OCI-M2 (cell line): ENCODE measurements around the gene CTRL.

ENCODE experiments used
- DNase-seq: peaks from one replicate; lab custom pipeline; 2025; ENCODE audit not compliant: unreplicated experiment; lab: John Stamatoyannopoulos, UW

The CTRL gene

GRCh38 chr16:67963292-67963661, 31.6 kb upstream of the CTRL start:
- no peak for DNase-seq

- no peak for DNase-seq
These were observed 30.5 kb upstream of the CTRL start for GRCh38 chr16:67962135-67962534.

- no peak for DNase-seq
These were observed 29.9 kb upstream of the CTRL start for GRCh38 chr16:67961551-67961957.

DNA sequence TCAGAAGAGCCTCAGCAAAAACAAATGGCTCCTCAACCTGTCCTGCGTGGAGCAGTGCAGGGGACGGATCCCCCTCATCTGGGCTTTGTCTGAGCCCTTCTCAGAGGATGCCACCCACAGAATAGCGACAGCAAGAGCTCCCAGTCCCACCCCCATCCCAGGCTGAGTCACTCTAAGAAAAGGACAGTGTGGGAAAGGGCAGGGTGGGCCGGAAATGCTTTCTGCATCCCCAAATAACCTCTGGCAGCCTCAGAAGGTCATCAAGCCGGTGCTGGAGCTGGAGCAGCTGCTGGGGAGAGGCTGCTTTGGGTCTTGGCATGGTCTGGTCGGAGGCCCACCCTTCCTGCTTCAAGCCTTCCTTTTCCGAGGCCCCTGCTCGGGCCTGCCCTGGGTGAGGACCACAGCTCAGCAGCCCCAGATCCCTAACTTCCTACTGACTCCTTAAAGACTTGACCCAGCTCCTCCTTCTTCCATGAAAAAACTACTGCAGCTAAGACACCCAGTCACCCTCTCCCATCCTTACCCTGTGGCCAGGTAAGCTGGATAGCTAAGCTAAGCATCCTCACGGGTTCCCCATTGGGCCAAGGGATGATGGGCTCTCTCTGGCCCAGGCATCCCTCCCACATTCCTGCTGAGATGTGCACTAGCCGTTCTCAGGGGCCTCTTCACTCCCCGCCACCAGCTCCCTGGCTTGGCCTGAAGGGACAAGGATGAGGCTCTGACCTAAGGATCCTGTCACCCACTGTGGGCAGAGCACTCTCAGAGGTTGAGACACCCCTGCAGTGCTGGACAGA, 28.1 kb upstream of the CTRL start:
- no peak for DNase-seq

GRCh38 chr16:67957622-67958021, 26.0 kb upstream of the CTRL start:
- DNase-seq = no peak

DNA sequence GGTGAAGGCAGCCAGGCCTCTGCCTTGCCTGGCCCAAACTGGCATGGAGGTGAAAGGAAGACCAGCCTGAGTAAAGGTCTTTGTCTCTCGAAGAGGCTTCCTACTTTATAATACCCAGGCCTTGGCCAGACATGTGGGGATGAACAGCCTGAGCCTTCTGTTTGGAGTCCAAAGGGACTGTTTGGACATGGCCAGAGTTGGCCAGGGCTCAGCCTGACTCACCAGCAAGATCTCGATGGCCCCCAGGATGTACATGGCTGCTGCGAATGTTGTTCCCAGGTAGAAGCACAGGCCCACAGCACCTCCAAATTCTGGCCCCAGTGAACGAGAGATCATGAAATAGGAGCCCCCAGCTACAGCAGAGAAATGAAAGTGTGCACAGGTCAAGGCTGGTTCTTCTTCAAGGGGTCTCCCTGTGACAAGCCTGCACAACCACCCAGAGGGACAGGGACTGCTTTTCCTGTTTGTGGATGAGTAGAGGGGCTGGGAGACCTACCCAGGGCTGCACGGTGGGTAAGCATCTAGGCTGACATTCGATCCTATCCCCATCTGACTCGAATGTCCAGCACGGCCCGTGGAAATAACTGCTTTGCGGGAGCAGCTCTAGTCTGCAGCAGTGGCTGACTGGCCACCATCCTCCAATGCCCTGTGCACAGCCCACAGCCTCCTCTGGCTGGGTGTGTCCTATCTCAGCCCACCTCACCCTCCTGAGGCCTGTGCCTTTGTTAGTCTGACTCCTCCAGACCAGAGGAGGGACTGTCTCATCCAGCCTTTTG, 22.9 kb upstream of the CTRL start:
- DNase-seq = no peak

DNA sequence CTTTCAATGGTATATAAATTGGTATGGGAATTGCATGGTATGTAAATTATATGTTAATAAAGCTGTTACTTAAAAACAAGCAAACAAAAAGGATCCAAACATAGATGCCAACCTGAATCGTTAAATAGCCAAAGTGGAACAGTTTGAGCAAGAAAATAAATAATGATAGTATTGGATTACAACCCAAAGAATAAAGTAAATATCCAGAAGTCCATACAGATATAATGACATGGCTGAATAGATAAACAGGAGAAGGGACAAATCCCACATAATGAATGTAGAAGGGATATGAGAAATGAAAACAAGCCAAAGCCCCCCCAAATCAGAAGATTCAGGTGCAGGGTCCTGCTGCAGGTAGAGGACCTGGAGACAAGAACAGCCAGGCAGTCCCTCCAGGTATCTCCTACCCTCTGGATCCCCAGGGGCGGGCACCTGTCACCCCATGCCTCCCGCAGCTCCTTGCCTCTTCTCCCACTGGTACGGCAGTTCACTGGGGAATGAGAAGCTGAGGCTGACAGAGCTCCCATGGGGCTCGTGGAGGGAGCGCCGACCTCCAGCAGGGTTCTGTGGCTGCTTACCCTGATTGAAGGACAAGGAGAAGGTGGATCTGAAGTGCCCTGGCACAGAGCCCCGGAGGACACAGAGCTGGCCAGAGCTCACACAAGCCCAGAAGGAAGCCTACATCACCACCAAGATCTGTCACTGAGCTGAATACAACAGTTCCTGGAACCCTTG, 22.1 kb upstream of the CTRL start:
- DNase-seq = no peak

DNA sequence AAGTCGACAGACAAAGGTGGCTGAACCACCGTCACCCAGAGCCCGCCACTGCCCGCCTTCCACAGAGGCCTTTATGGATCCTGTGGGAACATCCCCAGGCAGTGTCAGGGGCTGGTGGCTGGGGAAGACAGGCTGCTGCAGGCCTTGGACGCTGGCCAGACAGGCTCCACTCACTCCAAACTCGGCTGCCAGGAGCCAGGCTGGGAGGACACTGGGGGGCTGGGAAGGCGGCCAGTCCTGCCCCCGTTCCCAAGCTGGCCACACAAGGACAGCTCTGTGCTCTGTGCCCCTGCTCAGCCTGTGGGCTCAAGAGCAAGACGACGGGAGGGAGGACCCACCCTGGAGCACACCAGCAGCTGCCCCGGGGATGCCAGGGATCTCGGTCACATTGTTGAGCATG, 19.8 kb upstream of the CTRL start:
- no peak for DNase-seq

GRCh38 chr16:67950335-67950843, 18.7 kb upstream of the CTRL start:
- DNase-seq = no peak

GRCh38 chr16:67949645-67950044, 18.0 kb upstream of the CTRL start:
- no peak for DNase-seq

DNA sequence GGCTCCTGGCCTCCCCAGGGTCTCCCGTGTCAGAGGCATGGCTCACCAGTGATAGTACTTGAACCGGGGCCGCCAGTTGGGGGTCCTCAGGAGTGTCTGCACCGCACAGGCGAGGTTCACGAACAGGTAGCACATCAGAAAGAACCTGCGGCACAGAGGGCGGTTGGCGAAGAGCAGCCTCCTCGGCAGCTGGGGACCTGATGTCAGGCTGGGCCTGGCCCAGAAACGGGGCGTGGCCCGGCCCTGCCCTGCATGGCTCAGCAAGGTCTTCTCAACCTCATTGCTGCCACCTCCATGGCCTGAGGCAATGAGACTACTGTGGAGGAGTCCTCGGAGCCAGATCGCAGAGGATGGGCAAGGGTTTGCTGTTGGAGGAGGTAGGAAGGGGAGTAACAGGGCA, 16.4 kb upstream of the CTRL start:
- DNase-seq = no peak

DNA sequence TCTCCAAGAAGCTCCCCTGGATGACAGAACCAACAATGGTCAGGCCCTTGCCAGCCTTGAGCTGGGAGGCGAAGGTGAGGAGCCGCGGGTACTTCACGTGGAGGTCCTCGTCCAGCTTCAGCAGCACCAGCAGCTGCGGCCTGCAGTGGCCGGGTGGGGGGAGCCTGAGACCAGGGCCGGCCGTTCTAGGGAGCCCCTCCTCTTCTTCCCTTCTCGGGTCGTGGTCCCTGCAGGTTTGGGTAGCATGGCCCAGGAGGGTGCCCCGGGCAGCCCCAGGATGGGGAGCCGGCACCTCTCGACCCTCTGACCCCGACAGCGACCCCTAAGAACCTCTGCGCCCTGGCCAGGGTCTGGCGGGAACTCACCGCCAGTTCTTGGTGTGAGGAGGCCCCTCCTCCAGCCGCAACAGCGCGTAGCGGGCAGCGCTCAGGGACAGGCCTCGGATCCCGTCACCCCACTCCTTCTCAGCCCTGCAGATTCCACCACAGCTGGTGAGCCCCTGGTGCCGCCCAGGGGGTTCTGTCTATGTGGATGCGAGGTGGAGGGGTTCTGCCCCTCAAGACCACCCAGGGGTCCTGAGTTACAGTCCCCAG, 15.4 kb upstream of the CTRL start:
- DNase-seq = no peak

DNA sequence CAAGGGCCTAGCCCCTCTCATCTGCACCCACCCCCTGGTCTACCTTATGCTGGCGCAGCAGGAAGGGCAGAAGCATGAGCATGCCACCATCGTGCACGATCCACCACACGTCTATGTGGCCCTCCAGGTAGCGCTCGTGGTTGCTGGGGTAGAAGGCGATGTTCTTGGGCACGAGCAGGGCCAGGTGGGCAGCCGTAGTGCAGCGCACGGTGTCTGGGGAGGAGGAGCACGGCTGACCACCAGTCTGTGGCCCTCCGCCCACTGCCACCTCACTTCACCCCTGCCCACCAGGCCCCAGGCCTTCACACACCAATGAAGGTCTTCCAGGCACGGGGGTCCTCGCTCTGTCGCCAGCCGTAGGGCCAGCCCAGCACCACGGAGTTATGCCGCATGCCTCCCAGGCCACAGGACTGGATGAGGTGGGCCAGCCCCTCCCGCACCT, 14.5 kb upstream of the CTRL start:
- no peak for DNase-seq

DNA sequence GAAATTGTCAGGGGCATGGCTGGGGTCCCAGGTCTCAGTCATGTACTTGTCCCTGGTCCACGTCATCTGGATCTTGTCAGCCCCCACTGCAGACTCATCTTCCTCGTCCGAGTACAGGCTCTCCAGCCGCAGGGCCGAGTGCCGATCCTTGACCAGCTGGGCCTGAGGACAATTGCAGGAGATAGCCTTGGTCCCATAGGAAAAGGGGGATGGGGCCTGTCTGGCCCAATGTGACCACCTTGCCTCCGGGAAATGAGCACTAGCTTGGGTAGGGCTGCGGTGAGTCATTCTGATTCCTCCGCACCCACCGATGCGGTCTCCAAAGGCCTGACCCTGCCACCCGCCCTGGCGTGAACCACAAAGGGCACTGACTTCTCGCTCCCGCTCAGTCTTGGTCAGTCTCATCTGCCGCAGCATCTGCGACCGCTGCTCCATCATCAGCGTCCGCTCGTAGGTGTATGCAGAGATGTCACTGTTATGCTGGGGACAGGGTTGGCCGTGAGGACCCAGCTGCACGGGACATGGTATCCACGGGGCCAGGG, 13.8 kb upstream of the CTRL start:
- DNase-seq = no peak

DNA sequence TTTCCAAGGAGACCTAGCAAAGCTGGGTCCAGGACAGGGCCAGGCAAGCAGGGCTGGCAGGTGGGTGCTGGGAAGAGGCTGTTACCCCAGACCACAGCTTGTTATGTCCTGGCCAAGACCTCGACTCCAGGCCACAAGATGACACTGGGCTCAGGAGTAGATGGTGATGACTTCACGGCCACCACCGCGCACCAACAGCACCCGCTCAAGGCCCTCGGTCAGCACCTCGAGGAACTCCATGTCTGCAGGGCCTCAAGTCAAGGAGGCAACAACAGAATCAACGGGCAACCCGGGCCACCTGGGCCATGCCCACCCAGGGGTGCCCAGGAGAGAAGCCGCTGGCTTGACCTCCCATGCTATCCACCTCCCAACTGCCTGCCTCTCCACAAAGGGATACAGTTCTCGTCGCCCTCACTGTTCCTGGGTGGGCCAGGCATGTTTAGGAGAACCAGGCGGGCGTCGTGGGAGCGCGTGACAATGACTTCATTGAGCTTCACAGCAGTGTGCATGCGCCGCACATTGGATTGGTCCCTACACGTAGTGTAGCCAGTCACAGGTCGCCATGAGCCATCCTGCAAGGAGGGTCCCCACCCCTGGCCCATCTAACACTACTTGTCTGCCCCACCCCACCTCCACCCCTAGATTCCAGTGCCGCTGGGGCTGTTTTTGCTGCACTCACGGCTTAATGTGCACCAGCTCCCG, 13.2 kb upstream of the CTRL start:
- DNase-seq = no peak

DNA sequence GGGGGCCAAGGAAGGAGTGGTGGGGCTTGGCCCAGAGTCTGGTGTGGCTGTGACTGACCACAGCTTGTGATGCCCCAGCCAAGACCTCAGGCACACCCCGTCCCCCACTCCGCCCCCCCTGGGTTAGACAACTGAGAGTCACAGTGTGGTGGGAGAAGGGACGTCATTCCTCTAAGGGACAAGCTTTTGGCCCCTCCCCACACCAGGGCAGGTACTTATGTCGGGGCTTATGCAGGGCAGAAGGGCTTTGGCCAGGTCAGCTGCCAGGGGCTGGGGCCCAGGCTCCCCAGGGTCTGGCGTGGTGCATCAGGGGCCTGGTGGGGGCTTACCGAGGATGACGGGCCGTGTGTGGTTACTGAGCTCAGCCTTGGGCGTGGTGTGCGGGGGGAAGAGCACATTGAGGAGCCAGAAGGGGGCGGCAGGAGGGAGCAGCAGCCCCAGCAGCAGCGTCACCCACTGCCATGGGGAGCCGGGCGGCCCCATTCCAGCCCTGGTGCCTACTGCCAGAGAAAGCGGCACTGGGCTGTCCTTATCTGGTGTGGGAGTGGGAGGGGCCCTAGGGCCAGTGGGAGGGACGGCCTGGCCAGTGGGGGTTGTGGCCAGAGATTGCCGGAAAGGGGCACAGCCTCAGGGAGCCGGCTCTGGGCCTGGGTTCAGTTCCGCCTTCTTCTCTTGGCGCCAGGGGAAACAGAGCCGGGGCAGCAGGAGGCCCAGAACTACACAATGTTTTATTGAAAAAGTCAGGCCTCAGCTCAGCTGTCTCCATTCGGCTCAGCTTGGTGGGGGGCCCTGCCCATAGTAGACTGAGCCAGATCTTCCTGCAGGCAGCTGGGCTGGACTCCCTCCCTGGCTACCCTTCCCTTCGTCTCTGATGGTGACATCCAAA, 12.2 kb upstream of the CTRL start, which contains the start of gene LCAT:
Gene LCAT, minus strand, starts transcription at position 502 of the 886 bp plus-strand sequence. Its CDS starts 19 bp downstream, at position 483.
- no peak for DNase-seq

DNA sequence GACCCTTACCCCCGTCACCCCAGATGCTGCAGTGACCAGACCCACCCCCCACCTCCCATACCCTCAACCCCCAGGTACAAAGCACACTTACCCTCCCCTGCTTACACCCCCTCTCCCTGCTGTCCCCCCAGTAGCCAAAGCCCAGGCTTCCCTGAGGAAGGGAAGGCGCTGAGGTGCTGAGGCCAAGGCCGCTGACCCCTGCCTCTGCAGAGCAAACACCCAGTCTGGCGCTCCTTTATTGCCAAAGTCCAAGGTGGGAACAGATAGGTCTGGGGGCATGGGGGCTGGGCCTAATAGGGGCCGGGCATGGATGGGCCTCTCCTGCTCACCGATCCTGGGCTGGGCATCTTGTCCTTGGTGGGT, 11.6 kb upstream of the CTRL start:
- no peak for DNase-seq

- no peak for DNase-seq
These were observed 11.0 kb upstream of the CTRL start for GRCh38 chr16:67942510-67943255.

DNA sequence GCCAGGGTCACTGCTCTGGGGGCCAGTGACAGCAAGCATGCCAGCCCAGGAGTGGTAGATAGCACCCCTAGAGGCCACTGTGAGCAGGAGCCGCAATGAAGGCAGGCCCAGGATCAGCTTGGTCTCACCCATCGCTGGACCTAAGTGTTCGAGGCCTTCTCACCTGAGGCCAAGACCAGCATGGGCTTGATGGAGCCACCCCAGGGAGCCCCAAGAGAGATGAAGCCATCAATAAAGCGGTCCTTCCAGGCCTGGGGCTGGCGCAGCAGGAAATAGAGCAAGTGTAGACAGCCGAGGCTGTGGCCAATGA, 10.5 kb upstream of the CTRL start:
- DNase-seq = no peak
